Cardiac fibroblast (primary cell): ENCODE measurements around the gene ATP9A.

Source experiments
- DNase-seq, 2 donors: peaks; one replicate each; pipeline versions ENCODE4 v3.0.0 to v3.0.0-alpha.2; 2010; ENCODE audit warnings: low read depth in 2 of 2
- H3K4me3 ChIP-seq, 2 donors: replicated peaks in 1 of 2; 1 replicate in 1 of 2; 2 replicates in 1 of 2; pipeline ENCODE4 v1.5.1; 2011; ENCODE audit warnings: low read depth in 2 of 2, low read length in 2 of 2, mild to moderate bottlenecking in 2 of 2, moderate library complexity in 1 of 2
- TF ChIP-seq, protein P1 (sequence below): IDR thresholded peaks from one replicate; pipeline ENCODE4 v1.5.1; 2011; ENCODE audit warnings: low read depth, mild to moderate bottlenecking, low read length, inconsistent platforms

Gene ATP9A

GRCh38 chr20:51633430-51633829 is 134.8 kb downstream of the ATP9A start:
- H3K4me3 ChIP-seq, result no peak overlapping the region
- no peak for DNase-seq
- TF ChIP-seq, protein P1, sequence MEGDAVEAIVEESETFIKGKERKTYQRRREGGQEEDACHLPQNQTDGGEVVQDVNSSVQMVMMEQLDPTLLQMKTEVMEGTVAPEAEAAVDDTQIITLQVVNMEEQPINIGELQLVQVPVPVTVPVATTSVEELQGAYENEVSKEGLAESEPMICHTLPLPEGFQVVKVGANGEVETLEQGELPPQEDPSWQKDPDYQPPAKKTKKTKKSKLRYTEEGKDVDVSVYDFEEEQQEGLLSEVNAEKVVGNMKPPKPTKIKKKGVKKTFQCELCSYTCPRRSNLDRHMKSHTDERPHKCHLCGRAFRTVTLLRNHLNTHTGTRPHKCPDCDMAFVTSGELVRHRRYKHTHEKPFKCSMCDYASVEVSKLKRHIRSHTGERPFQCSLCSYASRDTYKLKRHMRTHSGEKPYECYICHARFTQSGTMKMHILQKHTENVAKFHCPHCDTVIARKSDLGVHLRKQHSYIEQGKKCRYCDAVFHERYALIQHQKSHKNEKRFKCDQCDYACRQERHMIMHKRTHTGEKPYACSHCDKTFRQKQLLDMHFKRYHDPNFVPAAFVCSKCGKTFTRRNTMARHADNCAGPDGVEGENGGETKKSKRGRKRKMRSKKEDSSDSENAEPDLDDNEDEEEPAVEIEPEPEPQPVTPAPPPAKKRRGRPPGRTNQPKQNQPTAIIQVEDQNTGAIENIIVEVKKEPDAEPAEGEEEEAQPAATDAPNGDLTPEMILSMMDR, result no peak

GRCh38 chr20:51631953-51632352 is 136.2 kb downstream of the ATP9A start:
- H3K4me3 ChIP-seq, result no peak overlapping the region
- TF ChIP-seq, protein P1, result no peak
- no peak for DNase-seq

- DNase-seq, result peak; percentile 98 to 99
- peak overlapping the region in 1 of 2 donors; percentile 24 for H3K4me3 ChIP-seq
- TF ChIP-seq, protein P1, result no peak
Measured at GRCh38 chr20:51631011-51631950, 136.9 kb downstream of the ATP9A start.

DNA sequence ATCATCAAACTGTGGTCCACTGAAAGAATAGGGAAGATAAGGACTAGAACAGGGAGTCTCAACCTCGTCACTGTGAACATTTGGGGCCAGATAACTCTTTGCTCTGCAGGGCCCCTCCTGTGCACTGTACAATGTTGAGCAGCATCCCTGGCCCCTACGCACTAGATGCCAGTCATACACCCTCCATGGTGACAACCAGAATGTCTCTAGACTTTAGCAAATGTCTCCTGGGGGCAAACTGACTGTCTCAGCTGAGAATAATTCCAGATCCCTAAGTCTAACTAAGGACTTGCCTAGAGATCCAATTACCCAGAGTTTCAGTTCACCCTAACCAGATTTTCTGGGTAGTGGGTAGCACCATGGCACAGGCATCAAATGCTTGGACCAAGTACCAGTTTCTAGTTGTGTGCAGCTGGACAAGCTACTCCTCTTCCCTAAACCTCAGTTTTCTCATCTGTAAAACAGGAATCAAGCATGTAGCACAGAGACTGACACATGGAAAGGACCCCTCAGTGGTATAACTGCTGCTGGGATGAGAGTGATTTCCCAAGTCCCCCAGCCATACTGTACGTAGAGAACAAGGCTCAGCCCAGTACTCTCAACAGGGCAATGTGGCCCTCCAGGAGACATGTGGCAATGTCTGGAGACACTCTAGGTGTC is 138.7 kb downstream of the ATP9A start:
- H3K4me3 ChIP-seq, result no peak overlapping the region
- peak in 1 of 2 donors; percentile 11 for DNase-seq
- TF ChIP-seq, protein P1, result no peak

DNA sequence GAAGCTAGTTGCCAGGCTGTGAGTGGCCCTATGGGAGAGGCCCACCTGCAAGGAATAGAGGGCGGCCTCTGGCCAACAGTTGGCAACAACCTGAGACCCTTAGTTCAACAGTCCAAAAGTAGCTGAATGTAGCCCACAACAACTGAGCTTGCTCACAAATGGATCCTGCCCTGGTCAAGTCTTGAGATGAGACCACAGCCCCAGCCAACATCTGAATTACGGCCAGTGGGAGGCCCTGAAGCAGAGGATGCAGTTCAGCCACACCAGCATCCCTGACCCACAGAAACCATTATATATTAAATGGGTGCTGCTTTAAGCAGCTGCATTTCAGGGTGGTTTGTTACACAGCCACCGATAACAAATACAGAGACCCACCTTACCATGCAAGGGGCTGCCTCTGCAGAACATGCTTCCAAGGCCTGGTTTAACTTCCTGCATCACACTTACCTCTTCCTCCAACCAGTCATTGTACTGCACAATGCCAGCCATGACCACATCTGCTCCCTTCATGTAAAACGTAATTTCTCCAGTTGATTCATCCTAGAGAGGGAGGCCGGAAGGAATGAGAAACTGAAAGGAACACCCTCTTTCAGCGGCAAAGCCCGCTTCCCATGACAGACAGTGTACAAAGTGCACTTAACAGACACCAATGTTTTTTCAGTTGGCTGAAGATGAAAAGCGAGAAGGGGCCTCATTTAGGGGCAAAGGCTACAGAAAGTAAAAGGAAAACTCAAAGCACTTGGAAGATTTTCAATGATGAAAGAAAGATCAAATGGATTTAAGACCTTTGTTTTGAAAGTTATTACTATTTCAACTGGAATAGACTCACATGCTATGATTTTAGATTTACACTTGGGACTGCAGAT is 139.4 kb downstream of the ATP9A start:
- no peak overlapping the region for H3K4me3 ChIP-seq
- DNase-seq, result peak; percentile 79 to 93
- TF ChIP-seq, protein P1, result no peak

DNA sequence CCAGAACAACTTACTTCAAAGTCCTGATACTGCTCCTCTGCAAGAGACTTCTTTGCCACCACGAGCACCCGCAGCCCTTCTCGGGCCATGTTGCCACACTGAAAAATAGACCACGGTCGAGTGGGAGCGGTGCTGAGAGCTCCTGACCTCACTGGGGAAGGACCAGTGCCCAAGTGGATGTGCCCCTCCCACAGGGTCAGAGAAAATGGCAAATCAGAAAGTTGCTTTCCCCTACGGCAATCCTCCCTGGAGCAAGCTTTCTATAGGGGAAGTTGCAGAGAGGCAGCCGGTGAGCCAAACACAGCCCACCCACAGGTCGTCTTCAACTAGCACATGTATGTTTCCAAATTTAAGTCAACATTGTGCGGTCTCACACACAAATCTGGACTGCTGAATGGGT is 140.6 kb downstream of the ATP9A start:
- no peak overlapping the region for H3K4me3 ChIP-seq
- DNase-seq, result no peak
- TF ChIP-seq, protein P1, result no peak
